ENCODE data around the gene ZNF587.
"Not testable (repeated sequence)": the region's sequence is repeated elsewhere in the genome, so short reads cannot be mapped to it uniquely, and the experiment has no call there.

The ZNF587 gene

GRCh38 chr19:57816652-57817051 is 33.0 kb upstream of the ZNF587 start:
- Mint-ChIP-seq H3K9me3 (no peaks in the 10 kb centered on the region), H3K27ac (no peak overlapping the region), H3K4me3 (no peak overlapping the region), H3K27me3 (no peaks in the 10 kb centered on the region), H3K4me1 (ENCODE audit: low read depth) (peaks cover 53% of the 10 kb centered on the region), H3K36me3 (ENCODE audit: low read depth) (peaks cover 50% of the 10 kb centered on the region)
- no peak for DNase-seq

GRCh38 chr19:57817976-57818375 is 31.7 kb upstream of the ZNF587 start:
- Mint-ChIP-seq H3K4me1 (ENCODE audit: low read depth) (peaks cover 52% of the 10 kb centered on the region), H3K9me3 (no peaks in the 10 kb centered on the region), H3K36me3 (ENCODE audit: low read depth) (peaks cover 52% of the 10 kb centered on the region), H3K27me3 (no peaks in the 10 kb centered on the region), H3K27ac (no peak overlapping the region), H3K4me3 (no peak overlapping the region)
- no peak for DNase-seq

GRCh38 chr19:57818378-57818777 is 31.3 kb upstream of the ZNF587 start:
- Mint-ChIP-seq H3K27ac (peak overlapping the region; percentile 45), H3K4me3 (peak overlapping the region; percentile 98), H3K9me3 (no peaks in the 10 kb centered on the region), H3K36me3 (ENCODE audit: low read depth) (peaks cover 52% of the 10 kb centered on the region), H3K27me3 (no peaks in the 10 kb centered on the region), H3K4me1 (ENCODE audit: low read depth) (peaks cover 52% of the 10 kb centered on the region)
- no peak for DNase-seq

- H3K36me3 Mint-ChIP-seq (ENCODE audit: low read depth): peaks cover 56% of the 10 kb centered on the region
- DNase-seq: peak; percentile 80
- H3K4me3 Mint-ChIP-seq: peak overlapping the region; percentile 98
- no peaks in the 10 kb centered on the region for H3K9me3 Mint-ChIP-seq
- H3K4me1 Mint-ChIP-seq (ENCODE audit: low read depth): peaks cover 56% of the 10 kb centered on the region
- H3K27ac Mint-ChIP-seq: peak overlapping the region; percentile 98
- H3K27me3 Mint-ChIP-seq: no peaks in the 10 kb centered on the region
Observed at GRCh38 chr19:57819475-57820148, 30.0 kb upstream of the ZNF587 start.

GRCh38 chr19:57820599-57820998 is 29.1 kb upstream of the ZNF587 start:
- Mint-ChIP-seq H3K36me3 (ENCODE audit: low read depth) (peaks cover 62% of the 10 kb centered on the region), H3K4me3 (peak overlapping the region; percentile 98), H3K27ac (peak overlapping the region; percentile 98), H3K9me3 (no peaks in the 10 kb centered on the region), H3K4me1 (ENCODE audit: low read depth) (peaks cover 52% of the 10 kb centered on the region), H3K27me3 (no peaks in the 10 kb centered on the region)
- no peak for DNase-seq

- not testable (repeated sequence) for H3K9me3 Mint-ChIP-seq, DNase-seq, H3K27me3 Mint-ChIP-seq
- Mint-ChIP-seq H3K4me1 (ENCODE audit: low read depth) (peaks cover 52% of the 10 kb centered on the region), H3K36me3 (ENCODE audit: low read depth) (peaks cover 67% of the 10 kb centered on the region), H3K4me3 (peak overlapping the region; percentile 98), H3K27ac (peak overlapping the region; percentile 98)
Observed at GRCh38 chr19:57821095-57821494, 28.6 kb upstream of the ZNF587 start.

GRCh38 chr19:57821501-57821900 is 28.2 kb upstream of the ZNF587 start:
- peaks cover 53% of the 10 kb centered on the region for H3K4me1 Mint-ChIP-seq (ENCODE audit: low read depth)
- H3K9me3 Mint-ChIP-seq, DNase-seq, H3K27me3 Mint-ChIP-seq: not testable (repeated sequence)
- H3K4me3 Mint-ChIP-seq: peak overlapping the region; percentile 98
- H3K36me3 Mint-ChIP-seq (ENCODE audit: low read depth): peaks cover 71% of the 10 kb centered on the region
- H3K27ac Mint-ChIP-seq: peak overlapping the region; percentile 50

- Mint-ChIP-seq H3K4me1 (ENCODE audit: low read depth) (peaks cover 61% of the 10 kb centered on the region), H3K36me3 (ENCODE audit: low read depth) (peaks cover 87% of the 10 kb centered on the region), H3K27ac (peak overlapping the region; percentile 70), H3K4me3 (peak overlapping the region; percentile 45)
- H3K9me3 Mint-ChIP-seq, H3K27me3 Mint-ChIP-seq, DNase-seq: not testable (repeated sequence)
Observed at GRCh38 chr19:57823155-57823554, 26.5 kb upstream of the ZNF587 start.

GRCh38 chr19:57823608-57824007 is 26.1 kb upstream of the ZNF587 start:
- not testable (repeated sequence) for H3K9me3 Mint-ChIP-seq, H3K27me3 Mint-ChIP-seq, DNase-seq, H3K4me3 Mint-ChIP-seq
- Mint-ChIP-seq H3K36me3 (ENCODE audit: low read depth) (peaks cover 88% of the 10 kb centered on the region), H3K4me1 (ENCODE audit: low read depth) (peaks cover 57% of the 10 kb centered on the region), H3K27ac (peak overlapping the region; percentile 51)

GRCh38 chr19:57825511-57825910 is 24.1 kb upstream of the ZNF587 start:
- H3K9me3 Mint-ChIP-seq: peaks cover 2% of the 10 kb centered on the region
- H3K36me3 Mint-ChIP-seq (ENCODE audit: low read depth): peaks cover 95% of the 10 kb centered on the region
- no peak for DNase-seq
- H3K27ac Mint-ChIP-seq: no peak overlapping the region
- H3K4me1 Mint-ChIP-seq (ENCODE audit: low read depth): peaks cover 67% of the 10 kb centered on the region
- H3K4me3 Mint-ChIP-seq: no peak overlapping the region
- no peaks in the 10 kb centered on the region for H3K27me3 Mint-ChIP-seq

- H3K27me3 Mint-ChIP-seq: no peaks in the 10 kb centered on the region
- no peak for DNase-seq
- no peak overlapping the region for H3K4me3 Mint-ChIP-seq
- peaks cover 43% of the 10 kb centered on the region for H3K4me1 Mint-ChIP-seq (ENCODE audit: low read depth)
- peaks cover 77% of the 10 kb centered on the region for H3K36me3 Mint-ChIP-seq (ENCODE audit: low read depth)
- H3K9me3 Mint-ChIP-seq: peaks cover 2% of the 10 kb centered on the region
- H3K27ac Mint-ChIP-seq: peak overlapping the region; percentile 44
Observed at GRCh38 chr19:57829316-57829715, 20.3 kb upstream of the ZNF587 start.

- Mint-ChIP-seq H3K9me3 (peaks cover 2% of the 10 kb centered on the region), H3K27me3 (no peaks in the 10 kb centered on the region), H3K36me3 (ENCODE audit: low read depth) (peaks cover 69% of the 10 kb centered on the region), H3K27ac (peak within 1 kb of the TSS; percentile 44), H3K4me1 (ENCODE audit: low read depth) (peaks cover 38% of the 10 kb centered on the region), H3K4me3 (no peak within 1 kb of the TSS)
- peak; percentile 53 for DNase-seq
Observed at GRCh38 chr19:57830071-57830602, 19.5 kb upstream of the ZNF587 start, which contains the start of gene ZNF587B. Gene ZNF587B (plus strand): TSS chr19:57830299. CDS start chr19:57830529, 230 bp downstream.

- not testable (repeated sequence) for DNase-seq, H3K27me3 Mint-ChIP-seq, H3K9me3 Mint-ChIP-seq, H3K4me3 Mint-ChIP-seq, H3K27ac Mint-ChIP-seq
- H3K36me3 Mint-ChIP-seq (ENCODE audit: low read depth): peaks cover 63% of the 10 kb centered on the region
- peaks cover 20% of the 10 kb centered on the region for H3K4me1 Mint-ChIP-seq (ENCODE audit: low read depth)
Observed at GRCh38 chr19:57836991-57837390, 12.7 kb upstream of the ZNF587 start.

- not testable (repeated sequence) for DNase-seq, H3K4me3 Mint-ChIP-seq, H3K27me3 Mint-ChIP-seq, H3K9me3 Mint-ChIP-seq
- Mint-ChIP-seq H3K4me1 (ENCODE audit: low read depth) (peaks cover 16% of the 10 kb centered on the region), H3K27ac (peak overlapping the region; percentile 80), H3K36me3 (ENCODE audit: low read depth) (peaks cover 73% of the 10 kb centered on the region)
Observed at GRCh38 chr19:57838622-57839191, 11.0 kb upstream of the ZNF587 start.

GRCh38 chr19:57841122-57841763 is 8.4 kb upstream of the ZNF587 start:
- peaks cover 95% of the 10 kb centered on the region for H3K36me3 Mint-ChIP-seq (ENCODE audit: low read depth)
- no peaks in the 10 kb centered on the region for H3K9me3 Mint-ChIP-seq
- H3K27me3 Mint-ChIP-seq: no peaks in the 10 kb centered on the region
- H3K4me1 Mint-ChIP-seq (ENCODE audit: low read depth): peaks cover 18% of the 10 kb centered on the region
- no peak for DNase-seq
- H3K27ac Mint-ChIP-seq: no peak overlapping the region
- no peak overlapping the region for H3K4me3 Mint-ChIP-seq

Data from activated T-cell treated with anti-CD3 and anti-CD28 coated beads, Interleukin-2, amount 50 U/mL, for 24 hours (primary cell).